ENCODE data around the gene ATAD3B.
A peak's percentile ranks its signal among the peaks of the same experiment; 100 is the strongest.
"Not testable (repeated sequence)": the region's sequence is repeated elsewhere in the genome, so short reads cannot be mapped to it uniquely, and the experiment has no call there.

The ATAD3B gene

DNA sequence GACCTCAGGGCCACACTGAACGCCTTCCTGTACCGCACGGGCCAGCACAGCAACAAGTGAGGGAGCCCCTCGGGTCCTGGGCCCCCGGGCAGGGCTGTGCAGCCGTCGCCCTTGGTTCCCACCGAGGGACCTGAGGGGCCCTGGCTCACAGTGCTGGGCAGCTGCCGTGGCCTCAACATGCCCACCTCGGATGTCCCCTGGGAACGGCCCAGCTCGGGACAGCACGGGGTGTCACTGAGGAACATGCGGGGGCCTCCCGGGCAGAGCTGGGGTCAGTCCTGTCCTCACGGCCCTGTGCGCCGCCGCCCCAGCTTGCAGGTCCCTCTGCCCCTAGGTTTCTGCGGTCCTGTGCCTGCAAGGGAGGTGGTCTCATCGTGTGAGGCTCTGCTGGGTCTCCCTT lies 54.9 kb downstream of the ATAD3B start:
- H4K8ac ChIP-seq (ENCODE audit: low read length); H2AK5ac ChIP-seq (ENCODE audit: low read length, severe bottlenecking); H3K14ac ChIP-seq (ENCODE audit: low read length in 2 of 2); H2AFZ ChIP-seq (ENCODE audit: low read depth, low read length); H3K9me3 ChIP-seq (ENCODE audit: control insufficient read depth, low read length); H3K4me2 ChIP-seq (ENCODE audit: low read length, poor library complexity, severe bottlenecking); H3K18ac ChIP-seq (ENCODE audit: low read depth in 1 of 2, low read length in 2 of 2); H2BK12ac ChIP-seq (ENCODE audit: low read length in 2 of 2); H3K27me3 ChIP-seq (ENCODE audit: control insufficient read depth in 1 of 2, insufficient read depth in 1 of 2, low read length in 2 of 2); H4K91ac ChIP-seq (ENCODE audit: low read length); H3K4me3 ChIP-seq (ENCODE audit: insufficient read depth in 1 of 2, low read depth in 1 of 2, low read length in 2 of 2); H3K9ac ChIP-seq (ENCODE audit: low read length); H3K4ac ChIP-seq (ENCODE audit: low read depth in 1 of 2, low read length in 2 of 2); H2BK5ac ChIP-seq (ENCODE audit: low read depth, low read length, poor library complexity, severe bottlenecking); H3K27ac ChIP-seq (ENCODE audit: low read length, poor library complexity, severe bottlenecking); H2BK120ac ChIP-seq (ENCODE audit: low read depth, low read length); DNase-seq; H2BK15ac ChIP-seq (ENCODE audit: low read depth, poor library complexity, severe bottlenecking); H3K23ac ChIP-seq (ENCODE audit: low read length in 2 of 2); H3K4me1 ChIP-seq (ENCODE audit: control insufficient read depth, insufficient read depth, low read depth, low read length): not testable (repeated sequence)
- H3K79me1 ChIP-seq (replicated peaks; ENCODE audit: low read length, poor library complexity, severe bottlenecking), result peaks cover 32% of the 10 kb centered on the region
- WGBS, result 96% methylated on average over 4 of the region's 21 CpGs
- peaks cover 35 to 91% of the 10 kb centered on the region in 2 experiments for H3K36me3 ChIP-seq (ENCODE audit: control insufficient read depth in 1 of 2, insufficient read depth in 2 of 2, low read depth in 1 of 2, low read length in 2 of 2)

DNA sequence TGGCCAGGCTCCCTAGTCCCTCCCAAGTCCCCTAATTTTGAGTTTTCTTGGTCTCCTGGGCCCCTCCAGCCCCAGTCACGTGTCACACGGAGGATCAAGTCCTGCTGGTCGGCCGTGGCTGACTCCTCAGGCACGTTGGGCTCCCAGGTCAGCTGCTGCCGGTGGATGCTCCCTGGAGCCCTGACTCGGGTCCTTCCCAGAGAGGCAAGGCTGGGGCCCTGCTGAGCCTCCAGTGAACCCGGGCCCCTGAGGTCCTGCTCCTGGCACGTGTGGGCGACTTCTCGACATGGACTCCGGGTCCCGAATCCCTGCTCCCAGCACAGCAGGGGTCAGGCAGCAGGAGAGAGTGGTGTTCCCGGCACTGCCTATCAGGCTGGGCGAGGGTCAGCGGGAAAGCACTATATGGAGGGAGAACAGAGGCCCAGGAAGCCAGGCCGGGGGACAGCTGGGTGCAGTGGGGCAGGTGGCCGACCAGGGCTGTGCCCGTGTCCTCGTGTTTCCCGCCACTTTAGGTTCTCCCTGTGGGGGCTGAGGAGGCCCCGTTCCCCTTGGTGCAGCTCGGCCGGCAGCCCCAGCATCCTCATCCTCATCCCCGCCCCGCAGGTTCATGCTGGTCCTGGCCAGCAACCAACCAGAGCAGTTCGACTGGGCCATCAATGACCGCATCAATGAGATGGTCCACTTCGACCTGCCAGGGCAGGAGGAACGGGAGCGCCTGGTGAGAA lies 55.7 kb downstream of the ATAD3B start:
- H4K91ac ChIP-seq (ENCODE audit: low read length), result no peak overlapping the region
- no peaks in the 10 kb centered on the region for H3K4me1 ChIP-seq (ENCODE audit: control insufficient read depth, insufficient read depth, low read depth, low read length)
- no peak overlapping the region for H2BK12ac ChIP-seq (ENCODE audit: low read length in 2 of 2)
- no peak overlapping the region for H2BK15ac ChIP-seq (ENCODE audit: low read depth, poor library complexity, severe bottlenecking)
- peak overlapping the region; percentile 59 for H2AFZ ChIP-seq (ENCODE audit: low read depth, low read length)
- no peak overlapping the region for H3K23ac ChIP-seq (ENCODE audit: low read length in 2 of 2)
- H3K9me3 ChIP-seq (ENCODE audit: control insufficient read depth, low read length), result peaks cover 11% of the 10 kb centered on the region
- H3K36me3 ChIP-seq (ENCODE audit: control insufficient read depth in 1 of 2, insufficient read depth in 2 of 2, low read depth in 1 of 2, low read length in 2 of 2), result peaks cover 30 to 84% of the 10 kb centered on the region in 2 experiments
- no peak overlapping the region for H3K14ac ChIP-seq (ENCODE audit: low read length in 2 of 2)
- H3K4me3 ChIP-seq (ENCODE audit: insufficient read depth in 1 of 2, low read depth in 1 of 2, low read length in 2 of 2), result no peak overlapping the region
- H3K27me3 ChIP-seq (ENCODE audit: control insufficient read depth in 1 of 2, insufficient read depth in 1 of 2, low read length in 2 of 2), result no peaks in the 10 kb centered on the region
- H3K4ac ChIP-seq (ENCODE audit: low read depth in 1 of 2, low read length in 2 of 2), result no peak overlapping the region
- no peak overlapping the region for H2BK5ac ChIP-seq (ENCODE audit: low read depth, low read length, poor library complexity, severe bottlenecking)
- H2AK5ac ChIP-seq (ENCODE audit: low read length, severe bottlenecking), result no peak overlapping the region
- H4K8ac ChIP-seq (ENCODE audit: low read length), result no peak overlapping the region
- peaks cover 29% of the 10 kb centered on the region for H3K79me1 ChIP-seq (replicated peaks; ENCODE audit: low read length, poor library complexity, severe bottlenecking)
- H2BK120ac ChIP-seq (ENCODE audit: low read depth, low read length), result no peak overlapping the region
- H3K4me2 ChIP-seq (ENCODE audit: low read length, poor library complexity, severe bottlenecking), result no peak overlapping the region
- H3K9ac ChIP-seq (ENCODE audit: low read length), result no peak overlapping the region
- WGBS, result 95% methylated on average over 30 of the region's 31 CpGs
- H3K18ac ChIP-seq (ENCODE audit: low read depth in 1 of 2, low read length in 2 of 2), result no peak overlapping the region
- no peak overlapping the region for H3K27ac ChIP-seq (ENCODE audit: low read length, poor library complexity, severe bottlenecking)
- no peak for DNase-seq

DNA sequence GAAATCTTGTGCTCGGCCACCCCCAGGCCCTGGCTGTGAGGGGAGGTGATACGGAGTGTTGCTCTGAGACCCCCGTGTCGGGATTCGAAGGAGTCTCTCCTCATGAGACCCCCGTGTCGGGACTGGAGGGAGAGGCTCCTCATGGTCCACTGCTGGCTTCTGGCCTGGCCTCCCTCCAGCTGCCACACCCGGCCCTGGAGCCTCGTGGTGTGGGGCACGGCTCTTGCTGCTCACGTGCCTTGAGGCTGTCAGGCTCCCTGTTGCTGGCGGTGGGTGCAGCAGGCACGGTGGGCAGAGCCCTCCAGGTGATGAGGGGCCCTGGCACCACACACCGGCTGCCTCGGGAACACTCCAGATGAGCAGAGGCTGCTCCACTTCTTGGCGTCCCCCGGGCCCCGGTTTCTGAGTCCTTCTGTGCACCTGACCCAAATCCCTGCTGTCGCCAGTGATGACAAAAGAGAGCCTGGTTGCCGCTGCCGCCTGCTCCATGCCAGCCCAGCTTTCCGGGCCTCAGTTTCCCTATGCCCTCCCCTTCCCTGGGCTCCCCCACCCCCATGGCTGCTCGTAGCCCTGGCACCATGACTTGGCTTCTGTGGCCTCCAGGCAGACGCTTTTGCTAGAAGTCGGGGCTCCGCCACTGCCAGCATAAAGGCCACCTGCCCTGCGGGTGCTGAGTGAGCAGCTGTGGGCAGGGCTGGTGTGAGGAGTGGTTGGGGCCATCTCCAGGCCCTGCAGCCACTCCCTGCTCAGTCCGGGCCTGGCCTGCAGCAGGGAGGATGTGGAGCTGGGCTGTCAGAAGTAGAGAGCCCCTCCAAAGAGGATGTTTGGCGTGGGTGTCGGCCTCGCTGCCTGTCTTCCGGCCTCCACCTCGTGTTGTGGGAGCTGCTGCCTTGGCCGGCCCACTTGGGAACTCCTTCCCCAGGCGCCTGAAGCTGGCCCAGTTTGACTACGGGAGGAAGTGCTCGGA lies 57.0 kb downstream of the ATAD3B start:
- no peak overlapping the region for H3K23ac ChIP-seq (ENCODE audit: low read length in 2 of 2)
- H3K4me3 ChIP-seq (ENCODE audit: insufficient read depth in 1 of 2, low read depth in 1 of 2, low read length in 2 of 2), result no peak overlapping the region
- H3K79me1 ChIP-seq (replicated peaks; ENCODE audit: low read length, poor library complexity, severe bottlenecking), result peaks cover 24% of the 10 kb centered on the region
- no peak overlapping the region for H2BK12ac ChIP-seq (ENCODE audit: low read length in 2 of 2)
- H3K18ac ChIP-seq (ENCODE audit: low read depth in 1 of 2, low read length in 2 of 2), result no peak overlapping the region
- no peak overlapping the region for H3K14ac ChIP-seq (ENCODE audit: low read length in 2 of 2)
- H2AK5ac ChIP-seq (ENCODE audit: low read length, severe bottlenecking), result no peak overlapping the region
- H2BK120ac ChIP-seq (ENCODE audit: low read depth, low read length), result no peak overlapping the region
- H2AFZ ChIP-seq (ENCODE audit: low read depth, low read length), result no peak overlapping the region
- H3K27ac ChIP-seq (ENCODE audit: low read length, poor library complexity, severe bottlenecking), result no peak overlapping the region
- no peak overlapping the region for H4K8ac ChIP-seq (ENCODE audit: low read length)
- H2BK15ac ChIP-seq (ENCODE audit: low read depth, poor library complexity, severe bottlenecking), result no peak overlapping the region
- H3K9ac ChIP-seq (ENCODE audit: low read length), result no peak overlapping the region
- peaks cover 30 to 83% of the 10 kb centered on the region in 2 experiments for H3K36me3 ChIP-seq (ENCODE audit: control insufficient read depth in 1 of 2, insufficient read depth in 2 of 2, low read depth in 1 of 2, low read length in 2 of 2)
- peaks cover 15% of the 10 kb centered on the region for H3K9me3 ChIP-seq (ENCODE audit: control insufficient read depth, low read length)
- H3K4me2 ChIP-seq (ENCODE audit: low read length, poor library complexity, severe bottlenecking), result no peak overlapping the region
- peak overlapping the region; percentile 61 for H4K91ac ChIP-seq (ENCODE audit: low read length)
- WGBS, result 98% methylated on average over 29 of the region's 37 CpGs
- no peaks in the 10 kb centered on the region for H3K27me3 ChIP-seq (ENCODE audit: control insufficient read depth in 1 of 2, insufficient read depth in 1 of 2, low read length in 2 of 2)
- no peak overlapping the region for H2BK5ac ChIP-seq (ENCODE audit: low read depth, low read length, poor library complexity, severe bottlenecking)
- H3K4ac ChIP-seq (ENCODE audit: low read depth in 1 of 2, low read length in 2 of 2), result no peak overlapping the region
- DNase-seq, result no peak
- no peaks in the 10 kb centered on the region for H3K4me1 ChIP-seq (ENCODE audit: control insufficient read depth, insufficient read depth, low read depth, low read length)

DNA sequence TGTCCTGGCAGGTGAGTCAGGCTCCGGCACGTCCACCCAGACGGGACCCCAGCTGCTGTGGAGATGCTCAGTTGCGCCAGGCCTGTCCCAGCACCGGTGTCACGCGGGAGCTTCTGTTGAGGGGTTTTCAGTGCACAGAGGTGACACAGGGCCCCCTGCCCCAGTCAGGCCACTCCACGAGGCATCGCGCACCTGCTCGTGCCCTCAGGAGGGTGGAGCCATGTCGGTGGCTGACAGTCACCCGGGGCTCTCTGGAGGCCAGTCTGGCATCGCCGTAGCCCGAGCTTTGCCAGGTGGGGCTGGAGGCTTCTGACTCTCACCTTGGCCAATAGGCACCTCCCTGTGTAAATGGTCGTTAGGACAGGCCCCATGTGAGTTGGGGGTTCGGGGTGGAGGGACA lies 57.8 kb downstream of the ATAD3B start:
- Histone ChIP-seq H3K4me1 (ENCODE audit: control insufficient read depth, insufficient read depth, low read depth, low read length) (no peaks in the 10 kb centered on the region), H3K14ac (ENCODE audit: low read length in 2 of 2) (no peak overlapping the region), H2AFZ (ENCODE audit: low read depth, low read length) (no peak overlapping the region), H2BK5ac (ENCODE audit: low read depth, low read length, poor library complexity, severe bottlenecking) (no peak overlapping the region), H3K27me3 (ENCODE audit: control insufficient read depth in 1 of 2, insufficient read depth in 1 of 2, low read length in 2 of 2) (no peaks in the 10 kb centered on the region), H2BK120ac (ENCODE audit: low read depth, low read length) (no peak overlapping the region), H3K4me2 (ENCODE audit: low read length, poor library complexity, severe bottlenecking) (no peak overlapping the region), H3K27ac (ENCODE audit: low read length, poor library complexity, severe bottlenecking) (no peak overlapping the region), H2BK12ac (ENCODE audit: low read length in 2 of 2) (no peak overlapping the region), H3K4me3 (ENCODE audit: insufficient read depth in 1 of 2, low read depth in 1 of 2, low read length in 2 of 2) (no peak overlapping the region), H4K91ac (ENCODE audit: low read length) (no peak overlapping the region), H3K18ac (ENCODE audit: low read depth in 1 of 2, low read length in 2 of 2) (no peak overlapping the region), H3K9me3 (ENCODE audit: control insufficient read depth, low read length) (peaks cover 15% of the 10 kb centered on the region), H4K8ac (ENCODE audit: low read length) (no peak overlapping the region), H2BK15ac (ENCODE audit: low read depth, poor library complexity, severe bottlenecking) (no peak overlapping the region), H3K36me3 (ENCODE audit: control insufficient read depth in 1 of 2, insufficient read depth in 2 of 2, low read depth in 1 of 2, low read length in 2 of 2) (peaks cover 32 to 83% of the 10 kb centered on the region in 2 experiments), H3K9ac (ENCODE audit: low read length) (no peak overlapping the region), H3K23ac (ENCODE audit: low read length in 2 of 2) (no peak overlapping the region), H3K4ac (ENCODE audit: low read depth in 1 of 2, low read length in 2 of 2) (no peak overlapping the region), H2AK5ac (ENCODE audit: low read length, severe bottlenecking) (no peak overlapping the region), H3K79me1 (replicated peaks; ENCODE audit: low read length, poor library complexity, severe bottlenecking) (peaks cover 22% of the 10 kb centered on the region)
- no peak for DNase-seq
- 98% methylated on average over 15 of the region's 18 CpGs for WGBS
